Measurements from ENCODE around the gene SLC49A4.

- TF ChIP-seq CTCF (IDR thresholded peaks at IDR 0.05) (no peak), POLR2A (IDR thresholded peaks at IDR 0.05) (no peak)
Measured at GRCh38 chr3:122843604-122844003, 48.7 kb downstream of the SLC49A4 start.
